SIG-M5 (cell line): Measurements from ENCODE around the gene FAM24A.
A peak's percentile ranks its signal among the peaks of the same experiment; 100 is the strongest.
"Not testable (repeated sequence)": the region's sequence is repeated elsewhere in the genome, so short reads cannot be mapped to it uniquely, and the experiment has no call there.

Experiments used
- DNase-seq: peaks from one replicate; lab custom pipeline; 2025; lab: John Stamatoyannopoulos, UW

FAM24A gene, protein sequence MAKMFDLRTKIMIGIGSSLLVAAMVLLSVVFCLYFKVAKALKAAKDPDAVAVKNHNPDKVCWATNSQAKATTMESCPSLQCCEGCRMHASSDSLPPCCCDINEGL

DNA sequence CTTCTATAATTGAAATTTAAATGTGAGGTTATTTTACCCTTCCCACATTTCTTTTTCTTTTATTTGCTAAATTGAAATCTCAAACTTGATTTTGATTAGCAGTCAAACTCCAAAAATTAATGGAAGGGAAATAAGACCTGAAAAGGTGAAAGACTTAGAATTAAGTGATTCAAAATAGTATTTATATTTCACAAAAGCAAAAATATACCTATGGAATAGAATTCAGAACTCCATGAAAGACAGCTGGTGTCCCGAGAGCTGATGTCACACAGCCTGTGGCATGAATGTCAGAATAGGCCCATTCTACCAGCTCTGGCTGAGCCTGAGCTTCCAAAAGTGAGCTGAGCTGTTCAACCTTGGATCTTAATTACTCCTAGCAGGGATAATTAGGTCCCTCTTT is at the start of gene FAM24A:
Gene FAM24A (plus strand): TSS at position 301 of the 400 bp plus-strand sequence. CDS start 1,025 bp downstream, outside the sequence.
- no peak for DNase-seq

GRCh38 chr10:122861711-122862161 is 48.7 kb upstream of the FAM24A start:
- DNase-seq = no peak

GRCh38 chr10:122863216-122864193 is 46.9 kb upstream of the FAM24A start:
- no peak for DNase-seq

GRCh38 chr10:122864194-122864592 is 46.2 kb upstream of the FAM24A start:
- no peak for DNase-seq

DNA sequence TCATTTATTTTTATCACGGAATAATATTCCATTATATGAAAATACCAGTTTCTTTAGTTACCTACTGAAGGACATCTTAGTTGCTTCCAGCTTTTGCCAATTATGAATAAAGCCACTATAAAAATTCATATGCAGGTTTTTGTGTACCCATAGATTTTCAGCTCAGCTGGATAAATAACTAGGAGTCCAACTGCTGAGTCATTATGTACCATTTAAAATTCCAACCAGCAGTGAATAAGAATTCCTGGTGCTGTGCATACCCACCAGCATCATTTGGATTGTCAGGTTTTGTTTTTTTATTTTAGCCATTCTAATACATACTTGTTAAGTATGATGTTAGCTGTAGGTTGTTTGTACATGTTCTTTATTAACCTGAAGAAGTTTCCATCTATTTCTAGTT is 45.5 kb upstream of the FAM24A start:
- no peak for DNase-seq

DNA sequence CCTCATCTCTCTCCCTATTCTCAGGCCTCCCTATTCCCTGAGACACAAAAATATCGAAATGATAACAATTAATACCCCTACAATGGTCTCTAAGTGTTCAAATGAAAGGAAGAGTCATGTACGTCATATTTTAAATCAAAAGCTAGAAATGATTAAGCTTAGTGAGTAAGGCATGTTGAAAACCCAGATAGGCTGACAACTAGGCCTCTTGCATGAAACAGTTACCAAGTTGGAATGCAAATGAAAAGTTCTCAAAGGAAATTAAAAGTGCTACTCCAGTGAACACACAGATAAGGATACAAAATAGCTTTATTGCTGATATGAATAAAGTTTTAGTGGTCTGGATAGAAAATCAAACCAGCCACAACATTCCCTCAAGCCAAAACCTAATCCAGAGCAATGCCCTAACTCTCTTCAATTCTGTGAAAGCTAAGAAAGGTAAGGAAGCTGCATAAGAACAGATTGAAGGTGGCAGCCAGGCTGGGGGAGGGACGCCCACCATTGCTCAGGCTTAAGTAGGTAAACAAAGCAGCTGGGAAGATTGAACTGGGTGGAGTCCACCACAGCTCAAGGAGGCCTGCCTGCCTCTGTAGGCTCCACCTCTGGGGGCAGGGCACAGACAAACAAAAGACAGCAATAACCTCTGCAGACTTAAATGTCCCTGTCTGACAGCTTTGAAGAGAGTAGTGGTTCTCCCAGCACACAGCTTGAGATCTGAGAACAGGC is 43.5 kb upstream of the FAM24A start:
- DNase-seq = not testable (repeated sequence)

DNA sequence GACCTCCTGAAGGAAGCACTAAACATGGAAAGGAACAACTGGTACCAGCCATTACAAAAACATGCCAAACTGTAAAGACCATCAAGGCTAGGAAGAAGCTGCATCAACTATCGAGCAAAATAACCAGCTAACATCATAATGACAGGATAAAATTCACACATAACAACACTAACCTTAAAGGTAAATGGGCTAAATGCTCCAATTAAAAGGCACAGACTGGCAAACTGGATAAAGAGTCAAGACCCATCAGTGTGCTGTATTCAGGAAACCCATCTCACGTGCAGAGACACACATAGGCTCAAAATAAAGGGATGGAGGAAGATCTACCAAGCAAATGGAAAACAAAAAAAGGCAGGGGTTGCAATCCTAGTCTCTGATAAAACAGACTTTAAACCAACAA is 41.6 kb upstream of the FAM24A start:
- not testable (repeated sequence) for DNase-seq

- DNase-seq = not testable (repeated sequence)
These were observed 38.5 kb upstream of the FAM24A start for GRCh38 chr10:122871947-122872346.

DNA sequence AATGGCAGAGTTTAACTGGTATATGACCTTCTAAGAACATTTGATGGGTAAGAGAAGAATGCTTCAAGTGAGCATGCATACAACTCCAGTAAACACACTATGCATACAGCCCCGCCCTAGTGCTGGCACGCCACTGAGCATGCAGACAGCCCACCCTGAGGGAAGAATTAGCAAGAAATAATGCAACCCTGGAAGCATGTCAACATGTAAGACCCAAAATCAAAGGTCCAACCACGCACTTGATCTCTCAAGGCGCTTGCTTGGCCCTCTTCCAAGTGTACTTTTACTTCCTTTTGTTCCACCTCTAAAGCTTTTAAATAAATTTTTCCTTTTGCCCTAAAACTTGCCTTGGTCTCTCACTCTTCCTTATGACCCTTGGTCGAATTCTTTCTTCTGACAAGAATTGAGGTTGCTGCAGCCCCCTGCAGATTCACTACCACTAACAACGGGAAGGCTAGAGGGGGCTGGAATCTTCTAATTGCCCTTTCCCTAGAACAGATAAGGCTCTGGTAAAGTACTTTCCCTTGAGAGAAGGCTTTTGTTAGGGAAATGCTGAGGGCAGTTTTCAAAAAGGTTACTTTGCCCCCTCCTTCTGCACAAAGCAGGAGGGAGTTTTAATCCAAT is 34.5 kb upstream of the FAM24A start:
- DNase-seq = no peak

DNA sequence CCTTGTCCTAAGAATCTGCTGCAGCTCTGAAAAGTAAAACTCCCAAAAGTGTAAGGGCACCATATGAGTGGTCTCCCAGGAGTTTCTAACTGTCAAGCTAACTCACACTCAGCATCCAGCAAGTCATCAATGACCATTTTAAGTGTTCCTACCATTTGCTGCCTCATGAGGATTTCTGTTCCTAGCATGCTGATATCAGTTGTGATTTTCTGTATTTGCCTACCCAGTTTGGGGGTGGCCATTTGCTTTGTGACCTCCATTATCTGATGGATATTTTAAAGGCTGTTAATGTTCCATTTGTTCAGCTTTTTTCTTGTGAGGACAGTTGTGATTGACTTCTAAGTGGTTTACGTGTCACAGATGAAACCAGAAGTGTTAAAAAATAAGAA is 33.9 kb upstream of the FAM24A start:
- DNase-seq = no peak

- DNase-seq = no peak
These were observed 33.1 kb upstream of the FAM24A start for GRCh38 chr10:122877264-122877663.

DNA sequence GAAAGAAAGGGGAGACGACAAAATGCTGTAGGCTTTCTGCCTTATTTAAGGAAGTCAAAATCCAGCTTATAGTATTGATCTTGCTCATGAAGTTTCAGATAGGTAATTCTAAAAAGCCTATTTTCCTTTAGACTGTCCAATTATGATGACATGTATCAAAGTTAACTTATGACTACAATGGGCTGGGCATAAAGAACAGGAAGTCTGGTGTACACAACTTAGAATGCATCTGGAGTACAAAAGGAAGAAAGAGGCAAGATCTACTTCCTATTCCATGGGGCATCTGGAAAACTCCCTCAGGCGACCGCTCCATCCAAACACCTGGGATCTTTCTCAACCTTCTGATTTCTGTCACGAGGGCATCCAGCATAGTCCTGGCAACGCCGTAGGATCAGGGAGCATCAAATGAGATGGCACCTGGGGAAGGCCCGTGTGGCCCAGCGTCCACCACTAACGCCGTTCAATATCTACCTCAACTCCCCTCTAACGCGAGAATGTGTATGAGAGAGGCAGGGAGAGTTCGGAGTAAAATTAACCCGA is 31.5 kb upstream of the FAM24A start:
- no peak for DNase-seq

DNA sequence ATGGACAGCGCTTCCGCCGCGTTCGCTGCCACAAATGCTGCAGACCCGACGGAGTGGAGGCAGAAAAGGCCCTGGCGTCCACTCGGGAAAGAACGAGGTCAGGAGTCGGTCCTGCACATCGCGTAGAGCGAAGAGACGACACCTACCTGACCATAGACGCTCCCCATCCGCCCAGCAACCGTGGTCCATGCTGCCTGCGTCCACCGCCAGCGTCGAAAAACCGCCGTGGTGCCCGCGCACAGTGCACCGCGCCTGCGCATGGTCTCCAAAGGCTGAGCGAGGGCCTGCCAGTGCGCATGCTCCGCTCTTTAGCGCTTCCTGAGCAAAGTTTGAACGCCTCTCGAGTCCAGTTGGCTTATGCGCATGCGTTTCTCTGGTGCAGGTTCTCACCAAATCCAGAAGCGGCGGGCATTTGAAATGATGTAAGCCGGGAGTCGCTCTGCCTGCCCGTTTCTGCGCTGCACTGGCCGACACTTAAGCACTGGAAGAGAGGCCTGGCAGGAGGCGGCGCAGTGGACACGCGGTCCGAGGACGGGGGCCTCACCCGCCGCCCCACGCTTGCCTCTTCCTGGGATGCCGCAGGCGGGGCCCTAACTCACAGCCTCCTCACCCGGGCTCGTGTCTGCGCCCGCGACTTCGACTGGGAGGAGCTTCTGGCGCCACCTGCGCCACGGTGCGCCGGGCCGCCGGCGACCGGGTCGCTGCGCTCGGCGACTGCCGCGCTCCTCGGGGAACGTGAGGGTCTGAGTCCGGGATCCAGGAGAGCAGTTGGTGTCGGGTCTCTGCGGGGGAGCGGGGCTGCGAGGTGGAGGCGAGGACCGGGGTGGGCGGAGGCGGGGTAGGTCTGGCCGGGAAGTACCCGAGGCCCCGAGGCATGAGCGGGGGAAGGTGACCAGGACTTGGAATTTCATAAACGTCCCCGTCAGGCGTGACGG is 30.8 kb upstream of the FAM24A start, which contains the start of gene FAM24B:
Gene FAM24B (minus strand): TSS at position 243 of the 935 bp plus-strand sequence. CDS start 29,066 bp downstream, outside the sequence.
- DNase-seq = peak; percentile 47

DNA sequence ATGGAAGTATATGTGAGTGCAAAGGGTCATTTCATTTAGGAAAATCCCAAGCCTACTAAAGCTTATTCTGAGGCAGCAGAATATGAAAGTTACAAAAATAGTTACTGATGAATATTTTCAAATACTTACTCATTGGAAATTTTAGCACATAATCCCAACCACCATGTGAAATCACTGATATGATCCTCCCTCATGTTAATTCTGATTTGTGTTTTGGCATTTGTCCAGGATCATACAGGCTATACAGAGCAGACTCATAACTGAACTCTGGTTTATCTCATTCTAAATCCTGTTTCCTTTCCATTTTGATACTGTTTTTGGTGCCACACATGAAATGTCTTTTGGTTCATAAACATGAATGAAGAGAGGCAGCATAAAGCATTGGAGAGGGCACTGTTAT is 27.6 kb upstream of the FAM24A start:
- DNase-seq = no peak

- no peak for DNase-seq
These were observed 26.2 kb upstream of the FAM24A start for GRCh38 chr10:122884166-122884565.

GRCh38 chr10:122894261-122894944 is 16.0 kb upstream of the FAM24A start:
- DNase-seq = no peak

DNA sequence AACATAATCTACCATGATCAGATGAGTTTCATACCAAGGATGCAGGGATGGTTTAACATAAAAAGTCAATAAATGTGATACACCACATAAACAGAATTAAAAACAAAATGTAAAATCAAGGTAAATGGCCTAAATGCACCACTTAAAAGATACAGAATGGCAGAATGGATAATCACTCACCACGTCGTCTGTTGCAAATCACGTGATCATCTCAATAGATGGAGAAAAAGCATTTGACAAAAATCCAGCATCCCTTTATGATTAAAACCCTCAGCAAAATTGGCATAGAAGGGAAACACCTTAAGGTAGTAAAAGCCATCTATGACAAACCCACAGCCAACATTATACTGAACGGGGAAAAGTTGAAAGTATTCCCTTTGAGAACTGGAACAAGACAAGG is 6.5 kb upstream of the FAM24A start:
- DNase-seq = not testable (repeated sequence)

DNA sequence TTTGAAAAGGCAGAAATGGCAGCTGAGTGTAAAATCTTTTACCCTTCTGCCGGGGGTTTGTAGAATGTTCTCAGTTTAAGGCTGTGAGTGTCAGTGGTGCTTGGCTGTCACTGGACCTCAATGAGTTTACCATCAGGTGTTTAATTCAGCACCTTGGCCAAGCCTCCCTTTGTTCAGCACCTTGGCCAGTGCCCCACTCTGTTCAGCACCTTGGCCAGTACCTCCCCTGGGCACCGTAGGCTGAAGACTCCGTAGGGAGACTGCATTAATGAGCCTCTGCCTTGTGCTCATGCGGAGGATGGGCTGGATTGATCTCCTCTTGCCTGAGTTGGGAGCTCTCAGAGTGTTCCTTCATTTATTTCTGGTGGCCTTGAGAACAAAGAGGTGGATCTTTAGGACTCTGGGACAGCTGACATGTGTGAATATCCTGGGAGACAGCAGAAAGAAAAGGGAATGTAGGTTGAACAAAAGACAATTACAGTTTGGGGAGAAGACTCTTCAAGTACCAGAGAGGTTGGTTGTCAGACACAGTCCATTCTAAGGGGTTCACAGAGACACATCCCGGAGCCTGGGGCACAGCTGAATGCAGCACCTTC is 1.6 kb downstream of the FAM24A start:
- DNase-seq = no peak

GRCh38 chr10:122915700-122916099 is 5.3 kb downstream of the FAM24A start:
- DNase-seq = no peak

DNA sequence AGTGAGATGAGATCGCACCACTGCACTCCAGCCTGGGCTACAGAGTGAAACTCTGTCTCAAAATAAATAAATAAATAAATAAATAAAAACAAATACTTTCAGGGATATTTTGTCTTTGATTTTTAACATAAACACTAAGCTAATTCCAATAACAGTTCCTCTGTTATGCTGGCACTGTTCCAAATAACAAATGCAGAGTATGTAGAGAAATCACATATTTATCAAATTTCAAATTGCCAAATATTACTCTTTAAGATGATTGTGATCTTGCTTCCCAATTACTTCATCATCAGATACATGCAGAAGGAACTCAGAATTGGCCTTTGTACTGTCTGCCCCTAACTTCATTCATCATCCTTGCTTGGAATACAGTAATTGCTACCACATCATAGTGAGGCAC is 19.7 kb downstream of the FAM24A start:
- DNase-seq = no peak
